GM23338 (cell line): ENCODE measurements around the gene PTPRJ. TPM values are rescaled to one million over a fixed set of nuclear protein-coding genes. Genes with fewer than 3 reads are reported as not detected.
A peak's percentile ranks its signal among the peaks of the same experiment; 100 is the strongest.

Experiments
- ATAC-seq: fragments of 200-7000 bp; cut with Tn5 transposase; 3 replicates; pipeline ENCODE4 v1.9.1; 2020
- DNase-seq: peaks from one replicate; pipeline ENCODE4 v3.0.0-alpha.2; 2015; ENCODE audit warnings: low spot score
- H2AFZ ChIP-seq: fragments of 200-600 bp; sonication (generic); 2 replicates; pipeline ENCODE4 v1.8.0; 2016; ENCODE audit warnings: antibody characterized with exemption, mild to moderate bottlenecking, moderate library complexity
- H3F3A ChIP-seq: fragments of 200-600 bp; sonication (generic); replicated peaks from 2 replicates; pipeline ENCODE4 v1.8.0; 2017; ENCODE audit warnings: antibody characterized with exemption, mixed run types, low read depth
- H3K27ac ChIP-seq: fragments of 200-600 bp; sonication (generic); 2 replicates; pipeline ENCODE4 v1.6.1; 2016; ENCODE audit warnings: low read depth
- H3K27me3 ChIP-seq: fragments of 200-600 bp; sonication (generic); 2 replicates; pipeline ENCODE4 v1.8.0; 2016; ENCODE audit warnings: mild to moderate bottlenecking, mixed run types, moderate library complexity; ENCODE audit not compliant: insufficient read depth
- H3K36me3 ChIP-seq: fragments of 200-600 bp; sonication (generic); 2 replicates; pipeline ENCODE4 v1.8.0; 2016; ENCODE audit warnings: mild to moderate bottlenecking; ENCODE audit not compliant: insufficient read depth
- H3K4me1 ChIP-seq: fragments of 200-600 bp; sonication (generic); 2 replicates; pipeline ENCODE4 v1.8.0; 2016; ENCODE audit warnings: mild to moderate bottlenecking, moderate library complexity; ENCODE audit not compliant: insufficient read depth
- H3K4me2 ChIP-seq: fragments of 200-600 bp; sonication (generic); 2 replicates; pipeline ENCODE4 v1.7.1; 2017; ENCODE audit warnings: mixed run types
- H3K4me3 ChIP-seq: fragments of 200-600 bp; sonication (generic); 2 replicates; pipeline ENCODE4 v1.6.1; 2016; ENCODE audit warnings: mixed run types
- H3K79me2 ChIP-seq: fragments of 200-600 bp; sonication (generic); replicated peaks from 2 replicates; pipeline ENCODE4 v1.8.0; 2017; ENCODE audit warnings: mild to moderate bottlenecking; ENCODE audit not compliant: insufficient read depth
- H3K9me2 ChIP-seq: fragments of 200-600 bp; sonication (generic); 2 replicates; pipeline ENCODE4 v1.8.0; 2017; ENCODE audit not compliant: insufficient read depth
- H4K20me1 ChIP-seq: fragments of 200-600 bp; sonication (generic); replicated peaks from 2 replicates; pipeline ENCODE4 v1.8.0; 2017; ENCODE audit warnings: mild to moderate bottlenecking; ENCODE audit not compliant: insufficient read depth
- H3K27ac Mint-ChIP-seq: 2 replicates; pipeline ENCODE4 v1.8.0; 2020; ENCODE audit warnings: inconsistent platforms, mild to moderate bottlenecking, moderate library complexity, mixed read lengths
- H3K27me3 Mint-ChIP-seq: 3 replicates; pipeline ENCODE4 v1.8.0; 2022; ENCODE audit warnings: low read depth, mild to moderate bottlenecking, moderate library complexity, mixed read lengths, inconsistent platforms; ENCODE audit not compliant: insufficient read depth, poor library complexity
- H3K36me3 Mint-ChIP-seq: 3 replicates; pipeline ENCODE4 v1.8.0; 2021; ENCODE audit warnings: low read depth, mild to moderate bottlenecking, inconsistent platforms, moderate library complexity, mixed read lengths
- H3K4me1 Mint-ChIP-seq: 3 replicates; pipeline ENCODE4 v1.8.0; 2020; ENCODE audit warnings: mild to moderate bottlenecking, inconsistent platforms, mixed read lengths
- H3K4me3 Mint-ChIP-seq: 3 replicates; pipeline ENCODE4 v1.8.0; 2021; ENCODE audit warnings: moderate library complexity, mild to moderate bottlenecking, inconsistent platforms, mixed read lengths
- H3K9me3 Mint-ChIP-seq: 3 replicates; pipeline ENCODE4 v1.8.0; 2020; ENCODE audit warnings: moderate library complexity, mild to moderate bottlenecking, inconsistent platforms, mixed read lengths
- CTCF ChIP-seq, 2 experiments: fragments of 200-600 bp in 1 of 2; sonication (generic) in 1 of 2; conservative IDR thresholded peaks; 2 replicates each; pipeline versions ENCODE4 v1.5.1 to v1.6.1; 2016 to 2017; ENCODE audit warnings: antibody characterized with exemption in 2 of 2, low read depth in 2 of 2, mild to moderate bottlenecking in 2 of 2, moderate library complexity in 1 of 2
- EZH2 ChIP-seq: fragments of 200-600 bp; sonication (generic); IDR thresholded peaks from one replicate; pipeline ENCODE4 v1.8.0; 2017; ENCODE audit warnings: antibody characterized with exemption, mild to moderate bottlenecking, low read depth; ENCODE audit not compliant: unreplicated experiment
- JUNB ChIP-seq: IDR thresholded peaks from one replicate; pipeline ENCODE4 v1.6.1; 2016; ENCODE audit warnings: antibody characterized with exemption; ENCODE audit not compliant: unreplicated experiment
- NANOG ChIP-seq: IDR thresholded peaks from 2 replicates; pipeline ENCODE4 v1.6.1; 2016; ENCODE audit warnings: antibody characterized with exemption, borderline replicate concordance
- ZNF114 ChIP-seq: fragments of 250-450 bp; sonication (Bioruptor Pico); IDR thresholded peaks from 2 replicates; pipeline ENCODE4 v1.5.0; 2020; ENCODE audit warnings: mild to moderate bottlenecking, moderate library complexity
- ZNF331 ChIP-seq: fragments of 250-450 bp; sonication (Bioruptor Pico); IDR thresholded peaks from 2 replicates; pipeline ENCODE4 v1.5.0; 2020; ENCODE audit warnings: low read depth, mild to moderate bottlenecking, moderate library complexity
- polyA plus RNA-seq: library from polyadenylated mRNA; unstranded; fragments of >200 nt; fragmentation: Nextera tagmentation; extraction: Ambion mirVana; gene quantifications from 2 replicates; pipeline ENCODE4 v1.2.1, GENCODE V29; 2016
- total RNA-seq: library from RNA; depleted of rRNA; stranded (reverse); fragments of >200 nt; shearing (Covaris generic); gene quantifications from 2 replicates; pipeline ENCODE4 v1.2.3, GENCODE V29; 2014
- TF ChIP-seq, protein P1 (sequence below): fragments of 250-450 bp; sonication (Bioruptor Pico); IDR thresholded peaks from 2 replicates; pipeline ENCODE4 v1.5.0; 2020; ENCODE audit warnings: mild to moderate bottlenecking, moderate library complexity

Gene PTPRJ
- total and polyA plus RNA-seq, 2 experiments from 2014 or later, result 4.2 to 16.0 TPM

- TF ChIP-seq, protein P1, sequence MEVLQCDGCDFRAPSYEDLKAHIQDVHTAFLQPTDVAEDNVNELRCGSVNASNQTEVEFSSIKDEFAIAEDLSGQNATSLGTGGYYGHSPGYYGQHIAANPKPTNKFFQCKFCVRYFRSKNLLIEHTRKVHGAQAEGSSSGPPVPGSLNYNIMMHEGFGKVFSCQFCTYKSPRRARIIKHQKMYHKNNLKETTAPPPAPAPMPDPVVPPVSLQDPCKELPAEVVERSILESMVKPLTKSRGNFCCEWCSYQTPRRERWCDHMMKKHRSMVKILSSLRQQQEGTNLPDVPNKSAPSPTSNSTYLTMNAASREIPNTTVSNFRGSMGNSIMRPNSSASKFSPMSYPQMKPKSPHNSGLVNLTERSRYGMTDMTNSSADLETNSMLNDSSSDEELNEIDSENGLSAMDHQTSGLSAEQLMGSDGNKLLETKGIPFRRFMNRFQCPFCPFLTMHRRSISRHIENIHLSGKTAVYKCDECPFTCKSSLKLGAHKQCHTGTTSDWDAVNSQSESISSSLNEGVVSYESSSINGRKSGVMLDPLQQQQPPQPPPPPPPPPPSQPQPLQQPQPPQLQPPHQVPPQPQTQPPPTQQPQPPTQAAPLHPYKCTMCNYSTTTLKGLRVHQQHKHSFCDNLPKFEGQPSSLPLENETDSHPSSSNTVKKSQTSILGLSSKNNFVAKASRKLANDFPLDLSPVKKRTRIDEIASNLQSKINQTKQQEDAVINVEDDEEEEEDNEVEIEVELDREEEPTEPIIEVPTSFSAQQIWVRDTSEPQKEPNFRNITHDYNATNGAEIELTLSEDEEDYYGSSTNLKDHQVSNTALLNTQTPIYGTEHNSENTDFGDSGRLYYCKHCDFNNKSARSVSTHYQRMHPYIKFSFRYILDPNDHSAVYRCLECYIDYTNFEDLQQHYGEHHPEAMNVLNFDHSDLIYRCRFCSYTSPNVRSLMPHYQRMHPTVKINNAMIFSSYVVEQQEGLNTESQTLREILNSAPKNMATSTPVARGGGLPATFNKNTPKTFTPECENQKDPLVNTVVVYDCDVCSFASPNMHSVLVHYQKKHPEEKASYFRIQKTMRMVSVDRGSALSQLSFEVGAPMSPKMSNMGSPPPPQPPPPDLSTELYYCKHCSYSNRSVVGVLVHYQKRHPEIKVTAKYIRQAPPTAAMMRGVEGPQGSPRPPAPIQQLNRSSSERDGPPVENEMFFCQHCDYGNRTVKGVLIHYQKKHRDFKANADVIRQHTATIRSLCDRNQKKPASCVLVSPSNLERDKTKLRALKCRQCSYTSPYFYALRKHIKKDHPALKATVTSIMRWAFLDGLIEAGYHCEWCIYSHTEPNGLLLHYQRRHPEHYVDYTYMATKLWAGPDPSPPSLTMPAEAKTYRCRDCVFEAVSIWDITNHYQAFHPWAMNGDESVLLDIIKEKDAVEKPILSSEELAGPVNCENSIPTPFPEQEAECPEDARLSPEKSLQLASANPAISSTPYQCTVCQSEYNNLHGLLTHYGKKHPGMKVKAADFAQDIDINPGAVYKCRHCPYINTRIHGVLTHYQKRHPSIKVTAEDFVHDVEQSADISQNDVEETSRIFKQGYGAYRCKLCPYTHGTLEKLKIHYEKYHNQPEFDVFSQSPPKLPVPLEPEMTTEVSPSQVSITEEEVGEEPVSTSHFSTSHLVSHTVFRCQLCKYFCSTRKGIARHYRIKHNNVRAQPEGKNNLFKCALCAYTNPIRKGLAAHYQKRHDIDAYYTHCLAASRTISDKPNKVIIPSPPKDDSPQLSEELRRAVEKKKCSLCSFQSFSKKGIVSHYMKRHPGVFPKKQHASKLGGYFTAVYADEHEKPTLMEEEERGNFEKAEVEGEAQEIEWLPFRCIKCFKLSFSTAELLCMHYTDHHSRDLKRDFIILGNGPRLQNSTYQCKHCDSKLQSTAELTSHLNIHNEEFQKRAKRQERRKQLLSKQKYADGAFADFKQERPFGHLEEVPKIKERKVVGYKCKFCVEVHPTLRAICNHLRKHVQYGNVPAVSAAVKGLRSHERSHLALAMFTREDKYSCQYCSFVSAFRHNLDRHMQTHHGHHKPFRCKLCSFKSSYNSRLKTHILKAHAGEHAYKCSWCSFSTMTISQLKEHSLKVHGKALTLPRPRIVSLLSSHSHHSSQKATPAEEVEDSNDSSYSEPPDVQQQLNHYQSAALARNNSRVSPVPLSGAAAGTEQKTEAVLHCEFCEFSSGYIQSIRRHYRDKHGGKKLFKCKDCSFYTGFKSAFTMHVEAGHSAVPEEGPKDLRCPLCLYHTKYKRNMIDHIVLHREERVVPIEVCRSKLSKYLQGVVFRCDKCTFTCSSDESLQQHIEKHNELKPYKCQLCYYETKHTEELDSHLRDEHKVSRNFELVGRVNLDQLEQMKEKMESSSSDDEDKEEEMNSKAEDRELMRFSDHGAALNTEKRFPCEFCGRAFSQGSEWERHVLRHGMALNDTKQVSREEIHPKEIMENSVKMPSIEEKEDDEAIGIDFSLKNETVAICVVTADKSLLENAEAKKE (CRISPR knock-in tag), result no peak
- TF ChIP-seq NANOG, result no peak
Measured at GRCh38 chr11:48001438-48002021, 21.2 kb downstream of the PTPRJ start (continued).

DNA sequence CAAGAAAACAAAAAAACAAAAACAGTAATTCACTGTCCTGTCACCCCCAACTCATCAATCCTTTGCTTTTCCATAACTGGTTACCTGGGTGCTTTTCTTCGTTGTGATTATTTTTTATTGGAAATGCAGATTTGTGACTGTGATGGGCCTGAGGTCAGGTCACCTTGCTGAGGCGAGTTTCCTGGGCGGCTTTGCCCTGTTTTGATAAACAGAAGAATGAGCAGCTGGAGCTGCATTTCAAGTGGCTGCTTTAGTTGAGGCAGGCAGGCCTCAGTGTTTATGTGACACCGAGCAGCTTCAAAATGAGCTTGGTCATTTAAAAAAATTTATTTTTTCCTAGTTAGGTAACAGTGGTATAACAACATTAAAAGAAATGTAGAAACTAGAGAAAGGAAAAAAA lies 22.2 kb downstream of the PTPRJ start:
- H3K4me1 Mint-ChIP-seq, result peaks cover 36% of the 10 kb centered on the region
- peaks cover 9% of the 10 kb centered on the region for H3K27me3 Mint-ChIP-seq
- Histone ChIP-seq H3K4me2 (no peak overlapping the region), H3K27ac (no peak overlapping the region), H3F3A (0 out of 2 replicates have a peak, but pooled peaks cover 3% of the 10 kb centered on the region), H3K9me2 (no peaks in the 10 kb centered on the region), H3K79me2 (peaks cover 46% of the 10 kb centered on the region), H4K20me1 (no peaks in the 10 kb centered on the region), H3K36me3 (no peaks in the 10 kb centered on the region), H3K4me3 (no peak overlapping the region), H3K4me1 (peaks cover 18% of the 10 kb centered on the region), H3K27me3 (no peaks in the 10 kb centered on the region), H2AFZ (no peak overlapping the region)
- DNase-seq (no peak), ATAC-seq (no peak)
- H3K27ac Mint-ChIP-seq, result 0 out of 2 replicates have a peak overlapping the region, but pooled peaks have one; percentile 8
- H3K36me3 Mint-ChIP-seq, result no peaks in the 10 kb centered on the region
- H3K9me3 Mint-ChIP-seq, result no peaks in the 10 kb centered on the region
- H3K4me3 Mint-ChIP-seq, result no peak overlapping the region
- TF ChIP-seq, protein P1 (CRISPR knock-in tag), result no peak
- TF ChIP-seq ZNF114 (CRISPR knock-in tag) (no peak), JUNB (no peak), NANOG (no peak), EZH2 (no peak), ZNF331 (CRISPR knock-in tag) (no peak), CTCF (conservative IDR thresholded peaks at IDR 0.05; ENCODE audit: low read depth in 2 of 2) (no peak)
